CD4-positive, alpha-beta T cell treated with Interleukin-6 at 100 ng/mL for 8 hours (primary cell): ENCODE measurements around the gene CYRIA.

Source experiments
- DNase-seq: peaks from one replicate; pipeline ENCODE4 v3.0.0-alpha.2; 2020; ENCODE audit warnings: mixed read lengths, low spot score

The CYRIA gene

GRCh38 chr2:16669388-16669787, 3.8 kb upstream of the CYRIA start:
- no peak for DNase-seq

- DNase-seq, result no peak
These were observed 791 bp upstream of the CYRIA start for GRCh38 chr2:16666449-16666801.

GRCh38 chr2:16664809-16665747, 556 bp downstream of the CYRIA start:
- no peak for DNase-seq

GRCh38 chr2:16664052-16664731, 1.4 kb downstream of the CYRIA start:
- DNase-seq, result no peak

GRCh38 chr2:16663121-16663905, 2.3 kb downstream of the CYRIA start:
- DNase-seq, result no peak

GRCh38 chr2:16661936-16662839, 3.4 kb downstream of the CYRIA start:
- no peak for DNase-seq

GRCh38 chr2:16661526-16661925, 4.1 kb downstream of the CYRIA start:
- no peak for DNase-seq

- DNase-seq, result no peak
These were observed 5.1 kb downstream of the CYRIA start for GRCh38 chr2:16660556-16660955.

GRCh38 chr2:16660114-16660513, 5.5 kb downstream of the CYRIA start:
- DNase-seq, result no peak

- DNase-seq, result no peak
These were observed 7.4 kb downstream of the CYRIA start for GRCh38 chr2:16658076-16658739.

GRCh38 chr2:16657671-16658070, 8.0 kb downstream of the CYRIA start:
- DNase-seq, result no peak

- DNase-seq, result no peak
These were observed 8.7 kb downstream of the CYRIA start for GRCh38 chr2:16656784-16657391.

- no peak for DNase-seq
These were observed 9.6 kb downstream of the CYRIA start for GRCh38 chr2:16655905-16656642.

- DNase-seq, result no peak
These were observed 10.2 kb downstream of the CYRIA start for GRCh38 chr2:16655445-16655837.

GRCh38 chr2:16654833-16655444, 10.7 kb downstream of the CYRIA start:
- DNase-seq, result no peak

GRCh38 chr2:16653799-16654198, 11.8 kb downstream of the CYRIA start:
- no peak for DNase-seq

GRCh38 chr2:16653083-16653375, 12.6 kb downstream of the CYRIA start:
- DNase-seq, result no peak

- no peak for DNase-seq
These were observed 13.1 kb downstream of the CYRIA start for GRCh38 chr2:16652296-16653082.
